ENCODE measurements around the gene PTCSC3. TPM values are rescaled to one million over a fixed set of nuclear protein-coding genes. Genes with fewer than 3 reads are reported as not detected.

PTCSC3 gene
- total RNA-seq, 1 experiment from 2014 or later, result not detected

- Histone ChIP-seq H3K4me2 (ENCODE audit: low read length) (no peak overlapping the region), H3K27ac (ENCODE audit: low read length) (no peak overlapping the region), H3K9me2 (replicated peaks; ENCODE audit: low read length) (no peaks in the 10 kb centered on the region), H4K20me1 (ENCODE audit: low read length) (no peaks in the 10 kb centered on the region), H3K79me2 (ENCODE audit: low read length) (no peaks in the 10 kb centered on the region), H3K27me3 (ENCODE audit: low read length) (peaks cover 69% of the 10 kb centered on the region), H3F3A (ENCODE audit: low read length, unreplicated experiment) (no peaks in the 10 kb centered on the region), H3K4me1 (ENCODE audit: insufficient read depth, low read length) (no peaks in the 10 kb centered on the region), H3K9me3 (ENCODE audit: low read length) (no peaks in the 10 kb centered on the region), H3K4me3 (ENCODE audit: low read length) (no peak overlapping the region), H3K9ac (ENCODE audit: low read length) (no peak overlapping the region), H3K36me3 (ENCODE audit: low read depth, low read length) (no peaks in the 10 kb centered on the region), H2AFZ (ENCODE audit: low read length) (no peak overlapping the region)
- POLR2A ChIA-PET (ENCODE audit: unreplicated experiment), result no interaction called here
- TF ChIP-seq EZH2phosphoT487 (IDR thresholded peaks at IDR 0.05; ENCODE audit: borderline replicate concordance, low read length) (no peak), EZH2 (IDR thresholded peaks at IDR 0.05; ENCODE audit: low read length, unreplicated experiment) (no peak), CTCF (conservative IDR thresholded peaks at IDR 0.05; ENCODE audit: low read depth, low read length) (no peak)
- BruUV-seq (replicated peaks), result no TSS peak
- no peak for ATAC-seq
- CTCF ChIA-PET, result no interaction called here
- no peak for DNase-seq
- intact Hi-C loops (cut with micrococcal nuclease), result no loop called here
Observed at GRCh38 chr14:36194663-36195062, 18.1 kb upstream of the PTCSC3 start.

- H3K4me3 ChIP-seq (ENCODE audit: low read length), result no peak overlapping the region
- no peaks in the 10 kb centered on the region for H3F3A ChIP-seq (ENCODE audit: low read length, unreplicated experiment)
- H3K9ac ChIP-seq (ENCODE audit: low read length), result no peak overlapping the region
- ChIA-PET CTCF (no interaction called here), POLR2A (ENCODE audit: unreplicated experiment) (no interaction called here)
- no peak overlapping the region for H2AFZ ChIP-seq (ENCODE audit: low read length)
- no peak for ATAC-seq
- peaks cover 56% of the 10 kb centered on the region for H3K27me3 ChIP-seq (ENCODE audit: low read length)
- no peak overlapping the region for H3K27ac ChIP-seq (ENCODE audit: low read length)
- intact Hi-C loops (cut with micrococcal nuclease), result no loop called here
- no peaks in the 10 kb centered on the region for H3K79me2 ChIP-seq (ENCODE audit: low read length)
- no peaks in the 10 kb centered on the region for H3K36me3 ChIP-seq (ENCODE audit: low read depth, low read length)
- no peaks in the 10 kb centered on the region for H3K4me1 ChIP-seq (ENCODE audit: insufficient read depth, low read length)
- no peaks in the 10 kb centered on the region for H3K9me3 ChIP-seq (ENCODE audit: low read length)
- no peak overlapping the region for H3K4me2 ChIP-seq (ENCODE audit: low read length)
- no TSS peak for BruUV-seq (replicated peaks)
- H4K20me1 ChIP-seq (ENCODE audit: low read length), result no peaks in the 10 kb centered on the region
- no peak for DNase-seq
- TF ChIP-seq EZH2 (IDR thresholded peaks at IDR 0.05; ENCODE audit: low read length, unreplicated experiment), result no peak
- no peak for TF ChIP-seq EZH2phosphoT487 (IDR thresholded peaks at IDR 0.05; ENCODE audit: borderline replicate concordance, low read length)
- no peak for TF ChIP-seq CTCF (conservative IDR thresholded peaks at IDR 0.05; ENCODE audit: low read depth, low read length)
- no peaks in the 10 kb centered on the region for H3K9me2 ChIP-seq (replicated peaks; ENCODE audit: low read length)
Observed at GRCh38 chr14:36192530-36192929, 16.0 kb upstream of the PTCSC3 start.

GRCh38 chr14:36183402-36183801 is 6.9 kb upstream of the PTCSC3 start:
- H3K9me3 ChIP-seq (ENCODE audit: low read length), result no peaks in the 10 kb centered on the region

More at GRCh38 chr14:36183402-36183801, 6.9 kb upstream of the PTCSC3 start:
- no peaks in the 10 kb centered on the region for H3K9me2 ChIP-seq (replicated peaks; ENCODE audit: low read length)
- TF ChIP-seq EZH2 (IDR thresholded peaks at IDR 0.05; ENCODE audit: low read length, unreplicated experiment), result no peak
- no peak for TF ChIP-seq EZH2phosphoT487 (IDR thresholded peaks at IDR 0.05; ENCODE audit: borderline replicate concordance, low read length)
- TF ChIP-seq CTCF (conservative IDR thresholded peaks at IDR 0.05; ENCODE audit: low read depth, low read length), result no peak
- no peak overlapping the region for H2AFZ ChIP-seq (ENCODE audit: low read length)
- intact Hi-C loops (cut with micrococcal nuclease), result no loop called here
- peaks cover 28% of the 10 kb centered on the region for H3K27me3 ChIP-seq (ENCODE audit: low read length)
- ChIA-PET CTCF (no interaction called here), POLR2A (ENCODE audit: unreplicated experiment) (no interaction called here)
- H4K20me1 ChIP-seq (ENCODE audit: low read length), result no peaks in the 10 kb centered on the region
- no peaks in the 10 kb centered on the region for H3K36me3 ChIP-seq (ENCODE audit: low read depth, low read length)
- no peak overlapping the region for H3K27ac ChIP-seq (ENCODE audit: low read length)
- H3K4me1 ChIP-seq (ENCODE audit: insufficient read depth, low read length), result no peaks in the 10 kb centered on the region
- no peaks in the 10 kb centered on the region for H3K79me2 ChIP-seq (ENCODE audit: low read length)
- no peak overlapping the region for H3K9ac ChIP-seq (ENCODE audit: low read length)
- DNase-seq, result no peak
- BruUV-seq (replicated peaks), result no TSS peak
- no peak for ATAC-seq
- no peaks in the 10 kb centered on the region for H3F3A ChIP-seq (ENCODE audit: low read length, unreplicated experiment)
- no peak overlapping the region for H3K4me3 ChIP-seq (ENCODE audit: low read length)
- no peak overlapping the region for H3K4me2 ChIP-seq (ENCODE audit: low read length)
